ENCODE data around the gene FAIM2. TPM values are rescaled to one million over a fixed set of nuclear protein-coding genes. Genes with fewer than 3 reads are reported as not detected.

FAIM2 gene
- polyA plus RNA-seq, 1 donor from 2014 or later, result 5.3 TPM

GRCh38 chr12:49924628-49925246 lies 21.0 kb upstream of the FAIM2 start:
- Histone ChIP-seq H3K79me2 (replicated peaks; ENCODE audit: insufficient read depth, low read length) (no peaks in the 10 kb centered on the region), H3K36me3 (ENCODE audit: insufficient read depth, low read length) (no peaks in the 10 kb centered on the region), H3K9me3 (ENCODE audit: low read length) (no peaks in the 10 kb centered on the region), H3K4me3 (ENCODE audit: low read length) (no peak overlapping the region), H3K27ac (ENCODE audit: low read length) (no peak overlapping the region), H3F3A (ENCODE audit: insufficient read depth, low read length, poor library complexity, severe bottlenecking) (no peaks in the 10 kb centered on the region), H3K9me2 (ENCODE audit: insufficient read depth, low read length) (no peaks in the 10 kb centered on the region), H4K20me1 (ENCODE audit: insufficient read depth) (no peaks in the 10 kb centered on the region), H2AFZ (ENCODE audit: low read depth, low read length) (no peak overlapping the region), H3K9ac (ENCODE audit: low read length) (no peak overlapping the region), H3K27me3 (ENCODE audit: insufficient read depth, low read depth, low read length) (no peaks in the 10 kb centered on the region), H3K4me2 (ENCODE audit: low read length) (no peak overlapping the region)
- TF ChIP-seq, protein P1, sequence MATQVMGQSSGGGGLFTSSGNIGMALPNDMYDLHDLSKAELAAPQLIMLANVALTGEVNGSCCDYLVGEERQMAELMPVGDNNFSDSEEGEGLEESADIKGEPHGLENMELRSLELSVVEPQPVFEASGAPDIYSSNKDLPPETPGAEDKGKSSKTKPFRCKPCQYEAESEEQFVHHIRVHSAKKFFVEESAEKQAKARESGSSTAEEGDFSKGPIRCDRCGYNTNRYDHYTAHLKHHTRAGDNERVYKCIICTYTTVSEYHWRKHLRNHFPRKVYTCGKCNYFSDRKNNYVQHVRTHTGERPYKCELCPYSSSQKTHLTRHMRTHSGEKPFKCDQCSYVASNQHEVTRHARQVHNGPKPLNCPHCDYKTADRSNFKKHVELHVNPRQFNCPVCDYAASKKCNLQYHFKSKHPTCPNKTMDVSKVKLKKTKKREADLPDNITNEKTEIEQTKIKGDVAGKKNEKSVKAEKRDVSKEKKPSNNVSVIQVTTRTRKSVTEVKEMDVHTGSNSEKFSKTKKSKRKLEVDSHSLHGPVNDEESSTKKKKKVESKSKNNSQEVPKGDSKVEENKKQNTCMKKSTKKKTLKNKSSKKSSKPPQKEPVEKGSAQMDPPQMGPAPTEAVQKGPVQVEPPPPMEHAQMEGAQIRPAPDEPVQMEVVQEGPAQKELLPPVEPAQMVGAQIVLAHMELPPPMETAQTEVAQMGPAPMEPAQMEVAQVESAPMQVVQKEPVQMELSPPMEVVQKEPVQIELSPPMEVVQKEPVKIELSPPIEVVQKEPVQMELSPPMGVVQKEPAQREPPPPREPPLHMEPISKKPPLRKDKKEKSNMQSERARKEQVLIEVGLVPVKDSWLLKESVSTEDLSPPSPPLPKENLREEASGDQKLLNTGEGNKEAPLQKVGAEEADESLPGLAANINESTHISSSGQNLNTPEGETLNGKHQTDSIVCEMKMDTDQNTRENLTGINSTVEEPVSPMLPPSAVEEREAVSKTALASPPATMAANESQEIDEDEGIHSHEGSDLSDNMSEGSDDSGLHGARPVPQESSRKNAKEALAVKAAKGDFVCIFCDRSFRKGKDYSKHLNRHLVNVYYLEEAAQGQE (IDR thresholded peaks at IDR 0.05; ENCODE audit: borderline replicate concordance), result no peak
- TF ChIP-seq EP300 (conservative IDR thresholded peaks at IDR 0.05; ENCODE audit: poor library complexity, severe bottlenecking), result no peak
- TF ChIP-seq RAD21 (conservative IDR thresholded peaks at IDR 0.05), result no peak
- no peak for TF ChIP-seq MXI1 (conservative IDR thresholded peaks at IDR 0.05; ENCODE audit: poor library complexity, severe bottlenecking)
- no peak for TF ChIP-seq POLR2AphosphoS5 (IDR thresholded peaks at IDR 0.05)
- no peak for TF ChIP-seq SMC3 (conservative IDR thresholded peaks at IDR 0.05; ENCODE audit: poor library complexity)
- TF ChIP-seq EZH2 (IDR thresholded peaks at IDR 0.05; ENCODE audit: borderline replicate concordance, insufficient read depth, low read length, poor library complexity, severe bottlenecking), result no peak
- no peak for TF ChIP-seq TAF1 (IDR thresholded peaks at IDR 0.05; ENCODE audit: low read depth)
- TF ChIP-seq, protein P2, sequence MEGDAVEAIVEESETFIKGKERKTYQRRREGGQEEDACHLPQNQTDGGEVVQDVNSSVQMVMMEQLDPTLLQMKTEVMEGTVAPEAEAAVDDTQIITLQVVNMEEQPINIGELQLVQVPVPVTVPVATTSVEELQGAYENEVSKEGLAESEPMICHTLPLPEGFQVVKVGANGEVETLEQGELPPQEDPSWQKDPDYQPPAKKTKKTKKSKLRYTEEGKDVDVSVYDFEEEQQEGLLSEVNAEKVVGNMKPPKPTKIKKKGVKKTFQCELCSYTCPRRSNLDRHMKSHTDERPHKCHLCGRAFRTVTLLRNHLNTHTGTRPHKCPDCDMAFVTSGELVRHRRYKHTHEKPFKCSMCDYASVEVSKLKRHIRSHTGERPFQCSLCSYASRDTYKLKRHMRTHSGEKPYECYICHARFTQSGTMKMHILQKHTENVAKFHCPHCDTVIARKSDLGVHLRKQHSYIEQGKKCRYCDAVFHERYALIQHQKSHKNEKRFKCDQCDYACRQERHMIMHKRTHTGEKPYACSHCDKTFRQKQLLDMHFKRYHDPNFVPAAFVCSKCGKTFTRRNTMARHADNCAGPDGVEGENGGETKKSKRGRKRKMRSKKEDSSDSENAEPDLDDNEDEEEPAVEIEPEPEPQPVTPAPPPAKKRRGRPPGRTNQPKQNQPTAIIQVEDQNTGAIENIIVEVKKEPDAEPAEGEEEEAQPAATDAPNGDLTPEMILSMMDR (IDR thresholded peaks at IDR 0.05; ENCODE audit: poor library complexity, severe bottlenecking), result no peak

DNA sequence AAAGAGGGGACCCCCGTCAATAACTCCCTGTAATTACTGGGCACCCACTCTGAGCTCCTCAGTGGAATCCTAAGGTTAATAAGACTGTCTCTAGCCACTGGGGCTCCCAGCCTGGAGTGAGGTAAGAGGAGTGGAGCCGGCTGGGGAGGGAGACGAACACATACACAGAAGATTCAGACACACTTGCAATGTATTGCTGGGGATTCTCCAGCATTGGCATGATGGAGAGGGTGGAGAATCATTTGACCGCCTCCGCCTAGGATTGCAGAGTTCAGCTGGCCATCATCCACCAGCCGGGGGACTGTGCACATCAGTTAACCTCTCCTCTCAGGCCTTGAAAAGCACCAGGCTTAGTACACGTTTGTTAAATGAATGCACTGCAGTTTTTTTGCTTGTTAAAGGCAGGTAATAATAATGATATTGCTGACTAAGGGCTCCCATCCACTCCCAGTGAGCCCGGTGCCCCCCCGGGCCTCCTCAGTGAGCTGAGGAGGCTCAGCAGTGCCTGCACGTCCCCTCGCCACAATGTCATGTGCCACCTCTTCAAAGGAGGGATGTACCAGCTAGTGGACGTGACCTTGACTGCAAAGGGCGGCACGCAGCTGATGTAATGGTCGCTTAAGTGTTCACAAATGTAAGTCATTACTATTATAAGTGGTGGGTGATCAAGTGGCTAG lies 20.3 kb upstream of the FAIM2 start:
- Histone ChIP-seq H3F3A (ENCODE audit: insufficient read depth, low read length, poor library complexity, severe bottlenecking) (no peaks in the 10 kb centered on the region), H3K9me3 (ENCODE audit: low read length) (no peaks in the 10 kb centered on the region), H3K27ac (ENCODE audit: low read length) (no peak overlapping the region), H3K9me2 (ENCODE audit: insufficient read depth, low read length) (no peaks in the 10 kb centered on the region), H3K4me2 (ENCODE audit: low read length) (no peak overlapping the region), H3K4me3 (ENCODE audit: low read length) (no peak overlapping the region), H4K20me1 (ENCODE audit: insufficient read depth) (no peaks in the 10 kb centered on the region), H2AFZ (ENCODE audit: low read depth, low read length) (no peak overlapping the region), H3K27me3 (ENCODE audit: insufficient read depth, low read depth, low read length) (no peaks in the 10 kb centered on the region), H3K9ac (ENCODE audit: low read length) (no peak overlapping the region), H3K36me3 (ENCODE audit: insufficient read depth, low read length) (no peaks in the 10 kb centered on the region), H3K79me2 (replicated peaks; ENCODE audit: insufficient read depth, low read length) (no peaks in the 10 kb centered on the region)
- TF ChIP-seq, protein P2 (IDR thresholded peaks at IDR 0.05; ENCODE audit: poor library complexity, severe bottlenecking), result no peak
- TF ChIP-seq TAF1 (IDR thresholded peaks at IDR 0.05; ENCODE audit: low read depth), result no peak
- TF ChIP-seq SMC3 (conservative IDR thresholded peaks at IDR 0.05; ENCODE audit: poor library complexity), result no peak
- TF ChIP-seq MXI1 (conservative IDR thresholded peaks at IDR 0.05; ENCODE audit: poor library complexity, severe bottlenecking), result no peak
- no peak for TF ChIP-seq RAD21 (conservative IDR thresholded peaks at IDR 0.05)
- TF ChIP-seq EP300 (conservative IDR thresholded peaks at IDR 0.05; ENCODE audit: poor library complexity, severe bottlenecking), result no peak
- TF ChIP-seq EZH2 (IDR thresholded peaks at IDR 0.05; ENCODE audit: borderline replicate concordance, insufficient read depth, low read length, poor library complexity, severe bottlenecking), result no peak
- TF ChIP-seq, protein P1 (IDR thresholded peaks at IDR 0.05; ENCODE audit: borderline replicate concordance), result no peak

Data from neural cell (in vitro differentiated cells).